ENCODE measurements around the gene CCNYL1.

The CCNYL1 gene

DNA sequence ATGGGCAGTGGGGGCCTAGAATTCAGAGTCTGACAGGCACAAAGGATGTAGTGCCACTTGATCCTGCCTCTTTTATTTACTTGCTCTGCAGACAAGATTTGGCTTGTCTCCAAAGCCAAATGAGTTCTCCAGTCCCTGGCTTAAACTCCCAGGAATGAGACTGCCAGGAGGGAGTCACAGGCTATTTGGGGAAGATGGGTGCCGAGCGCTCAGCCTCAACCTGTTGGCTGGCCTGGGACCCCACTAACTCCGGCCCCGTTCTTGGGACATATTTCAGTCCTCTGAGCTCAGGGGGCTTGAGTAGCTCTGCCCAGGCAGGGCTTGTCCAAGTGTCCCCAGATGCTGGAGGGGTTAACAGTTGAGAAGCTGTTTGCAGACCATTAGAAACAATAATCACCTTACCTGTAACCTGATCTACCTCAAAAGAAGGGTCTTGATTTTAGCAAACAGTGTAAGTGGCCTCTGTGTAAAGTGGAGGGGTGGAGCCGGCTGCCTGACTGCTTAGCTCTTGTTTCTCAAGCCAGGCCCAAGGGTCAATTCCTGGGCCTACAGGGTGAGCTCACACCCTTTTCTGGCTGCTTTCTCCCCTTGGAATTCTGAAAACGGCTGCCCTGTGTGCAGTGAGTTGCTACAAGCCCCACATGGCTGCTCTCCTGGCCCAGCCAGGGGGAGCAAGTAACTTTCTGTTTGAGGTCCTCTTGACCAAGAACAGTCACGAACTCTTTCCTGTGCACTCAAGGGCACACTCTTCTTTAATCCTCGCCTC, 85.3 kb downstream of the CCNYL1 start:
- no peak for DNase-seq

DNA sequence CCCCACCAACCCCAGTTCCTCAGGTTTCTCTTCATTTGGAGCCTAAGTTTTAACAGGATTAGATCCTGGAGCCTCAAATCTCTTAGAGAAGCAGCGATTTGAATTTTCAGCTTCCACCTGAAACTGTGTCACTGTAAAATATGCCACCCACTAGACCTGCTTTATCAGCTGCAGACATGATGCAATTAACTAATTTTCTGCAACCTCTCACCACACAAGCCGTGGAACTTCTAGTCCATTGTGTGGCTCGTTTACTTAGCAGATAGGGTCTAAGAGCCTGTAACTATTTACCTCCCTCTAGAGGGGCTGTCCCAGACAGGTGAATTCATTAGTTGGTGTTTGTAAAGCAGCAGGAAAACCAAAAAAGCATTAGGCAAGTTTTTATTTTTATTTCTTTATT, 89.8 kb downstream of the CCNYL1 start:
- no peak for DNase-seq

DNA sequence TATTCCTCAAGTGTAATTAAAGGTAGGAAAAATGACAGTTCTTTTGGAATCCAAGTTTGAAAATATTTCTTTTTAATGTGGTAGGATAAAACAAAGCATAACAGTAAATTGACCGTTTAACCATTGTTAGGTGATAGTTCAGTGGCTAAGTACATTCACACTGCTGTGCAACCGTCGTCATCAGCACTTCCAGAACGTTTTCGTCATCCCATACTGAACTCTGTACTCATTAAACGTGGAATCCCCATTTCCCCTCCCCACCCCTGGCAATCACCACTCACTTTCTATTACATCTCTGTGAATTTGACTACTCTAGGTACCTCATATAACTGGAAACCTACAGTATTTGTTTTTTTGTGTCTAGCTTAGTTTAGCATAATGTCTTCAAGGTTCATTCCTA, 91.2 kb downstream of the CCNYL1 start:
- DNase-seq, result no peak

All from activated CD4-positive, CD25-positive, alpha-beta regulatory T cell (primary cell).